GM12878 (cell line): Measurements from ENCODE around the gene MAFF.

Source experiments
- BRCA1 ChIP-seq: IDR thresholded peaks from 2 replicates; pipeline ENCODE4 v1.6.1; 2011; ENCODE audit warnings: low read depth, low read length, improper control_type of control experiment
- CBFB ChIP-seq: IDR thresholded peaks from 2 replicates; pipeline ENCODE4 v1.6.1; 2016; ENCODE audit warnings: antibody characterized with exemption, low read depth
- JUNB ChIP-seq: IDR thresholded peaks from 2 replicates; pipeline ENCODE4 v1.6.1; 2016; ENCODE audit warnings: antibody characterized with exemption, mild to moderate bottlenecking
- RAD21 ChIP-seq: IDR thresholded peaks from 2 replicates; pipeline ENCODE4 v1.6.1; 2011; ENCODE audit warnings: mild to moderate bottlenecking, low read depth, low read length, moderate library complexity; ENCODE audit not compliant: insufficient read depth
- TAF1 ChIP-seq: IDR thresholded peaks from 2 replicates; pipeline ENCODE4 v1.6.1; 2011; ENCODE audit warnings: mild to moderate bottlenecking, low read depth, low read length, borderline replicate concordance
- TF ChIP-seq, protein P1 (sequence below), 3 experiments: IDR thresholded peaks in 2 of 3; conservative IDR thresholded peaks in 1 of 3; 2 replicates each; pipeline ENCODE4 v1.5.1; 2011; ENCODE audit warnings: low read depth in 3 of 3, low read length in 3 of 3, mild to moderate bottlenecking in 3 of 3, control low read depth in 2 of 3, moderate library complexity in 2 of 3, inconsistent platforms in 1 of 3, mixed read lengths in 1 of 3; ENCODE audit not compliant: control insufficient read depth in 2 of 3, insufficient read depth in 1 of 3; ENCODE audit errors: extremely low read depth in 1 of 3
- TF ChIP-seq, protein P2 (sequence below): IDR thresholded peaks from 2 replicates; pipeline ENCODE4 v1.6.1; 2012; ENCODE audit warnings: low read depth, low read length, improper control_type of control experiment

DNA sequence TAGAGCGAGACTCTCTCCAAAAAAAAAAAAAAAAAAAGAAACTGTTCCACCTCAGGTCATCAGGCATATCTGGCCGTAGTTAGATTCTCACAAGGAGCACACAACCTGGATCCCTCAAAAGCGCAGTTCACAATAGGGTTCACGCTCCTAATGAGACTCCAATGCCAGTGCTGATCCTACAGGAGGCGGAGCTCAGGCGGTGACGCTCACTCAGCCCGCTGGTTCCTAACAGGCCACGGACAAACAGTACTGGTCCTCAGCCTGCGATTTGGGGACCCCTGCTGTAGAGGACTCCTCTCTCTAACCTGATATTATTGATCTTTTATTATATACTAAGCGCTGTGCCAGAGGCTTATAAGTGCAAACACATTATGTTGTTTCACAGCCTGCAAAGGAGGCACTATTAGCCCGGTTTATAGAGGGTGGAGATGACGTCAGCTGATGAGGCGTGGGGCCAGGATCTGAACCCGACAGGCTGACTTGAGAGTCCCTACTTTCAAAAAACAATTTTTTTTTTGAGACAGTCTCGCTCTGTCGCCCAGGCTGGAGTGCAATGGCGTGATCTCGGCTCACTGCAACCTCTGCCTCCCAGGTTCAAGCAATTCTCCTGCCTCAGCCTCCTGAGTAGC lies 4.9 kb upstream of the MAFF start:
- no peak for TF ChIP-seq CBFB
- no peak for TF ChIP-seq BRCA1
- TF ChIP-seq, protein P1, sequence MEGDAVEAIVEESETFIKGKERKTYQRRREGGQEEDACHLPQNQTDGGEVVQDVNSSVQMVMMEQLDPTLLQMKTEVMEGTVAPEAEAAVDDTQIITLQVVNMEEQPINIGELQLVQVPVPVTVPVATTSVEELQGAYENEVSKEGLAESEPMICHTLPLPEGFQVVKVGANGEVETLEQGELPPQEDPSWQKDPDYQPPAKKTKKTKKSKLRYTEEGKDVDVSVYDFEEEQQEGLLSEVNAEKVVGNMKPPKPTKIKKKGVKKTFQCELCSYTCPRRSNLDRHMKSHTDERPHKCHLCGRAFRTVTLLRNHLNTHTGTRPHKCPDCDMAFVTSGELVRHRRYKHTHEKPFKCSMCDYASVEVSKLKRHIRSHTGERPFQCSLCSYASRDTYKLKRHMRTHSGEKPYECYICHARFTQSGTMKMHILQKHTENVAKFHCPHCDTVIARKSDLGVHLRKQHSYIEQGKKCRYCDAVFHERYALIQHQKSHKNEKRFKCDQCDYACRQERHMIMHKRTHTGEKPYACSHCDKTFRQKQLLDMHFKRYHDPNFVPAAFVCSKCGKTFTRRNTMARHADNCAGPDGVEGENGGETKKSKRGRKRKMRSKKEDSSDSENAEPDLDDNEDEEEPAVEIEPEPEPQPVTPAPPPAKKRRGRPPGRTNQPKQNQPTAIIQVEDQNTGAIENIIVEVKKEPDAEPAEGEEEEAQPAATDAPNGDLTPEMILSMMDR (IDR thresholded peaks at IDR 0.05 in 2 of 3, conservative IDR thresholded peaks at IDR 0.05 in 1 of 3; ENCODE audit: control insufficient read depth in 2 of 3, extremely low read depth in 1 of 3, insufficient read depth in 1 of 3, low read depth in 3 of 3, low read length in 3 of 3), result no peak
- TF ChIP-seq, protein P2, sequence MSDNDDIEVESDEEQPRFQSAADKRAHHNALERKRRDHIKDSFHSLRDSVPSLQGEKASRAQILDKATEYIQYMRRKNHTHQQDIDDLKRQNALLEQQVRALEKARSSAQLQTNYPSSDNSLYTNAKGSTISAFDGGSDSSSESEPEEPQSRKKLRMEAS, result no peak
- TF ChIP-seq JUNB, result no peak
- no peak for TF ChIP-seq TAF1
- no peak for TF ChIP-seq RAD21
